K562 (cell line): ENCODE data around the gene CNN3. TPM values are rescaled to one million over a fixed set of nuclear protein-coding genes. Genes with fewer than 3 reads are reported as not detected.

ENCODE experiments used
- EP300 ChIP-seq: IDR thresholded peaks from 2 replicates; pipeline ENCODE4 v1.6.1; 2012; ENCODE audit warnings: low read length, improper control_type of control experiment
- RFX7 ChIP-seq: fragments of 250-450 bp; sonication (Bioruptor Pico); IDR thresholded peaks from 2 replicates; pipeline ENCODE4 v1.5.1; 2021; ENCODE audit warnings: mild to moderate bottlenecking
- ZNF696 ChIP-seq: fragments of 250-450 bp; sonication (Bioruptor Pico); conservative IDR thresholded peaks from 2 replicates; pipeline ENCODE4 v1.4.0; 2020; ENCODE audit warnings: mild to moderate bottlenecking, moderate library complexity
- polyA plus RNA-seq, 8 experiments: library from polyadenylated mRNA; depleted of rRNA in 4 of 8; stranded (reverse) in 5 of 8; unstranded in 3 of 8; fragments of >200 nt; fragmentation: Nextera tagmentation in 2 of 8; fragmentation: Illumina TruSeq in 1 of 8; extraction: Ambion mirVana in 2 of 8; extraction: Trizol in 1 of 8; gene quantifications; 2 replicates each; pipeline versions ENCODE4 v1.2.1 to v1.2.3, GENCODE V29; 2011 to 2014; ENCODE audit warnings: inconsistent platforms in 1 of 8, missing spikeins in 1 of 8
- total RNA-seq, 7 experiments: library from RNA; depleted of rRNA in 6 of 7; stranded (reverse); fragments of >200 nt in 6 of 7; fragmentation: Illumina TruSeq in 2 of 7; extraction: Trizol in 2 of 7; gene quantifications; 2 replicates each; pipeline versions ENCODE4 v1.2.1 to v1.2.3, GENCODE V29; 2011 to 2021; ENCODE audit warnings: low replicate concordance in 1 of 7
- TF ChIP-seq, protein P1 (sequence below): fragments of 450-650 bp; IDR thresholded peaks from 2 replicates; pipeline ENCODE4 v1.6.1; 2016; ENCODE audit warnings: low read depth
- TF ChIP-seq, protein P2 (sequence below): fragments of 200-600 bp; sonication (generic); IDR thresholded peaks from one replicate; pipeline ENCODE4 v1.6.1; 2012; ENCODE audit warnings: mild to moderate bottlenecking, low read depth, low read length, inconsistent platforms
- TF ChIP-seq, protein P3 (sequence below): fragments of 250-450 bp; sonication (Bioruptor Pico); IDR thresholded peaks from 2 replicates; pipeline ENCODE4 v1.8.0; 2022; ENCODE audit warnings: inconsistent platforms, mild to moderate bottlenecking, moderate library complexity, borderline replicate concordance

The CNN3 gene
- total and polyA plus RNA-seq, 9 of the 15 experiments (the other 6 are each of a cell fraction or from before 2014, with no cell fraction given): 0.06 to 0.62 (median 0.18) TPM; not detected in 4

DNA sequence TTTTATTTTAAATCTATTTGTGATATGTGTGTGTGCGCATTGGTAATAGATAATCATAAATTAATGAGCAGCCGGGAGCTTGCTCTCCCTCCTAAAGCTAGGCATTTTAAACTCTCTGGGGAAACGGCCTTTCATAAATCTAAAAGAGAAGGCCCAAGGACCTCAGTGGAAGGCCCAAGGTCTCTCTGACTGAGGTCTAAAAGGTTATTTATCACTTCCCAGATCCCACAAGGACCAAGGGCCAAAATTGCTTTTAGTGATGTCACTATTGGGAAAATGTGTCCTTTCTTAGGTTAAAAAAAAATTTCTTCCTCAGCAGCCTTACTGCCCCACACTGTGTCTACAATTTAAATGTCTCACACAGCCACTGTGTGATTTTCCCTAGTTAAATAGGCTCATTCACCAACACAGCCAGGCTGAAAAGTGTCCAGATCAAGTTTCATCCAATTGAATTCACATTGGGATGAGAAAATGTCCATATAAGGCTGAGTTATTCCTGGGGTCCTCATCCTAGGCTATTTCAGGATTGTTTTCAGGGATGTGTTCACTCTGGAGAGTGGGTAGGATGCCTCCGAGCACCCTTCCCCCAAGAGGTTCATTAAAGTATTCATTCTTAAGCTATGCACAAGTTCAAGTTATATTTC, 60.6 kb downstream of the CNN3 start (continued):
- TF ChIP-seq, protein P1, sequence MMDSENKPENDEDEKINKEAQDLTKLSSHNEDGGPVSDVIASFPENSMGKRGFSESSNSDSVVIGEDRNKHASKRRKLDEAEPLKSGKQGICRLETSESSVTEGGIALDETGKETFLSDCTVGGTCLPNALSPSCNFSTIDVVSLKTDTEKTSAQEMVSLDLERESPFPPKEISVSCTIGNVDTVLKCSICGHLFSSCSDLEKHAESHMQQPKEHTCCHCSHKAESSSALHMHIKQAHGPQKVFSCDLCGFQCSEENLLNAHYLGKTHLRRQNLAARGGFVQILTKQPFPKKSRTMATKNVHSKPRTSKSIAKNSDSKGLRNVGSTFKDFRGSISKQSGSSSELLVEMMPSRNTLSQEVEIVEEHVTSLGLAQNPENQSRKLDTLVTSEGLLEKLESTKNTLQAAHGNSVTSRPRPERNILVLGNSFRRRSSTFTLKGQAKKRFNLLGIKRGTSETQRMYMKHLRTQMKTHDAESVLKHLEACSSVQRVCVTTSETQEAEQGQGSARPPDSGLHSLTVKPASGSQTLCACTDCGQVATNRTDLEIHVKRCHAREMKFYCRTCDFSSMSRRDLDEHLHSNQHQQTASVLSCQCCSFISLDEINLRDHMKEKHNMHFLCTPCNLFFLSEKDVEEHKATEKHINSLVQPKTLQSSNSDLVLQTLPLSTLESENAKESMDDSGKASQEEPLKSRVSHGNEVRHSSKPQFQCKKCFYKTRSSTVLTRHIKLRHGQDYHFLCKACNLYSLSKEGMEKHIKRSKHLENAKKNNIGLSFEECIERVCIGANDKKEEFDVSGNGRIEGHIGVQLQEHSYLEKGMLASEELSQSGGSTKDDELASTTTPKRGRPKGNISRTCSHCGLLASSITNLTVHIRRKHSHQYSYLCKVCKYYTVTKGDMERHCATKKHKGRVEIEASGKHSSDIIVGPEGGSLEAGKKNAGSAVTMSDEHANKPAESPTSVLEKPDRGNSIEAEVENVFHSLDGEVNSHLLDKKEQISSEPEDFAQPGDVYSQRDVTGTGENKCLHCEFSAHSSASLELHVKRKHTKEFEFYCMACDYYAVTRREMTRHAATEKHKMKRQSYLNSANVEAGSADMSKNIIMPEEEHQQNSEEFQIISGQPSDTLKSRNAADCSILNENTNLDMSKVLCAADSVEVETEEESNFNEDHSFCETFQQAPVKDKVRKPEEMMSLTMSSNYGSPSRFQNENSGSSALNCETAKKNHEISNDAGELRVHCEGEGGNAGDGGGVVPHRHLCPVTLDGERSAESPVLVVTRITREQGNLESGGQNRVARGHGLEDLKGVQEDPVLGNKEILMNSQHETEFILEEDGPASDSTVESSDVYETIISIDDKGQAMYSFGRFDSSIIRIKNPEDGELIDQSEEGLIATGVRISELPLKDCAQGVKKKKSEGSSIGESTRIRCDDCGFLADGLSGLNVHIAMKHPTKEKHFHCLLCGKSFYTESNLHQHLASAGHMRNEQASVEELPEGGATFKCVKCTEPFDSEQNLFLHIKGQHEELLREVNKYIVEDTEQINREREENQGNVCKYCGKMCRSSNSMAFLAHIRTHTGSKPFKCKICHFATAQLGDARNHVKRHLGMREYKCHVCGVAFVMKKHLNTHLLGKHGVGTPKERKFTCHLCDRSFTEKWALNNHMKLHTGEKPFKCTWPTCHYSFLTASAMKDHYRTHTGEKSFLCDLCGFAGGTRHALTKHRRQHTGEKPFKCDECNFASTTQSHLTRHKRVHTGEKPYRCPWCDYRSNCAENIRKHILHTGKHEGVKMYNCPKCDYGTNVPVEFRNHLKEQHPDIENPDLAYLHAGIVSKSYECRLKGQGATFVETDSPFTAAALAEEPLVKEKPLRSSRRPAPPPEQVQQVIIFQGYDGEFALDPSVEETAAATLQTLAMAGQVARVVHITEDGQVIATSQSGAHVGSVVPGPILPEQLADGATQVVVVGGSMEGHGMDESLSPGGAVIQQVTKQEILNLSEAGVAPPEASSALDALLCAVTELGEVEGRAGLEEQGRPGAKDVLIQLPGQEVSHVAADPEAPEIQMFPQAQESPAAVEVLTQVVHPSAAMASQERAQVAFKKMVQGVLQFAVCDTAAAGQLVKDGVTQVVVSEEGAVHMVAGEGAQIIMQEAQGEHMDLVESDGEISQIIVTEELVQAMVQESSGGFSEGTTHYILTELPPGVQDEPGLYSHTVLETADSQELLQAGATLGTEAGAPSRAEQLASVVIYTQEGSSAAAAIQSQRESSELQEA: no peak
- no peak for TF ChIP-seq EP300
- TF ChIP-seq ZNF696 (CRISPR knock-in tag): no peak
- TF ChIP-seq RFX7 (CRISPR knock-in tag): no peak
- TF ChIP-seq, protein P2, sequence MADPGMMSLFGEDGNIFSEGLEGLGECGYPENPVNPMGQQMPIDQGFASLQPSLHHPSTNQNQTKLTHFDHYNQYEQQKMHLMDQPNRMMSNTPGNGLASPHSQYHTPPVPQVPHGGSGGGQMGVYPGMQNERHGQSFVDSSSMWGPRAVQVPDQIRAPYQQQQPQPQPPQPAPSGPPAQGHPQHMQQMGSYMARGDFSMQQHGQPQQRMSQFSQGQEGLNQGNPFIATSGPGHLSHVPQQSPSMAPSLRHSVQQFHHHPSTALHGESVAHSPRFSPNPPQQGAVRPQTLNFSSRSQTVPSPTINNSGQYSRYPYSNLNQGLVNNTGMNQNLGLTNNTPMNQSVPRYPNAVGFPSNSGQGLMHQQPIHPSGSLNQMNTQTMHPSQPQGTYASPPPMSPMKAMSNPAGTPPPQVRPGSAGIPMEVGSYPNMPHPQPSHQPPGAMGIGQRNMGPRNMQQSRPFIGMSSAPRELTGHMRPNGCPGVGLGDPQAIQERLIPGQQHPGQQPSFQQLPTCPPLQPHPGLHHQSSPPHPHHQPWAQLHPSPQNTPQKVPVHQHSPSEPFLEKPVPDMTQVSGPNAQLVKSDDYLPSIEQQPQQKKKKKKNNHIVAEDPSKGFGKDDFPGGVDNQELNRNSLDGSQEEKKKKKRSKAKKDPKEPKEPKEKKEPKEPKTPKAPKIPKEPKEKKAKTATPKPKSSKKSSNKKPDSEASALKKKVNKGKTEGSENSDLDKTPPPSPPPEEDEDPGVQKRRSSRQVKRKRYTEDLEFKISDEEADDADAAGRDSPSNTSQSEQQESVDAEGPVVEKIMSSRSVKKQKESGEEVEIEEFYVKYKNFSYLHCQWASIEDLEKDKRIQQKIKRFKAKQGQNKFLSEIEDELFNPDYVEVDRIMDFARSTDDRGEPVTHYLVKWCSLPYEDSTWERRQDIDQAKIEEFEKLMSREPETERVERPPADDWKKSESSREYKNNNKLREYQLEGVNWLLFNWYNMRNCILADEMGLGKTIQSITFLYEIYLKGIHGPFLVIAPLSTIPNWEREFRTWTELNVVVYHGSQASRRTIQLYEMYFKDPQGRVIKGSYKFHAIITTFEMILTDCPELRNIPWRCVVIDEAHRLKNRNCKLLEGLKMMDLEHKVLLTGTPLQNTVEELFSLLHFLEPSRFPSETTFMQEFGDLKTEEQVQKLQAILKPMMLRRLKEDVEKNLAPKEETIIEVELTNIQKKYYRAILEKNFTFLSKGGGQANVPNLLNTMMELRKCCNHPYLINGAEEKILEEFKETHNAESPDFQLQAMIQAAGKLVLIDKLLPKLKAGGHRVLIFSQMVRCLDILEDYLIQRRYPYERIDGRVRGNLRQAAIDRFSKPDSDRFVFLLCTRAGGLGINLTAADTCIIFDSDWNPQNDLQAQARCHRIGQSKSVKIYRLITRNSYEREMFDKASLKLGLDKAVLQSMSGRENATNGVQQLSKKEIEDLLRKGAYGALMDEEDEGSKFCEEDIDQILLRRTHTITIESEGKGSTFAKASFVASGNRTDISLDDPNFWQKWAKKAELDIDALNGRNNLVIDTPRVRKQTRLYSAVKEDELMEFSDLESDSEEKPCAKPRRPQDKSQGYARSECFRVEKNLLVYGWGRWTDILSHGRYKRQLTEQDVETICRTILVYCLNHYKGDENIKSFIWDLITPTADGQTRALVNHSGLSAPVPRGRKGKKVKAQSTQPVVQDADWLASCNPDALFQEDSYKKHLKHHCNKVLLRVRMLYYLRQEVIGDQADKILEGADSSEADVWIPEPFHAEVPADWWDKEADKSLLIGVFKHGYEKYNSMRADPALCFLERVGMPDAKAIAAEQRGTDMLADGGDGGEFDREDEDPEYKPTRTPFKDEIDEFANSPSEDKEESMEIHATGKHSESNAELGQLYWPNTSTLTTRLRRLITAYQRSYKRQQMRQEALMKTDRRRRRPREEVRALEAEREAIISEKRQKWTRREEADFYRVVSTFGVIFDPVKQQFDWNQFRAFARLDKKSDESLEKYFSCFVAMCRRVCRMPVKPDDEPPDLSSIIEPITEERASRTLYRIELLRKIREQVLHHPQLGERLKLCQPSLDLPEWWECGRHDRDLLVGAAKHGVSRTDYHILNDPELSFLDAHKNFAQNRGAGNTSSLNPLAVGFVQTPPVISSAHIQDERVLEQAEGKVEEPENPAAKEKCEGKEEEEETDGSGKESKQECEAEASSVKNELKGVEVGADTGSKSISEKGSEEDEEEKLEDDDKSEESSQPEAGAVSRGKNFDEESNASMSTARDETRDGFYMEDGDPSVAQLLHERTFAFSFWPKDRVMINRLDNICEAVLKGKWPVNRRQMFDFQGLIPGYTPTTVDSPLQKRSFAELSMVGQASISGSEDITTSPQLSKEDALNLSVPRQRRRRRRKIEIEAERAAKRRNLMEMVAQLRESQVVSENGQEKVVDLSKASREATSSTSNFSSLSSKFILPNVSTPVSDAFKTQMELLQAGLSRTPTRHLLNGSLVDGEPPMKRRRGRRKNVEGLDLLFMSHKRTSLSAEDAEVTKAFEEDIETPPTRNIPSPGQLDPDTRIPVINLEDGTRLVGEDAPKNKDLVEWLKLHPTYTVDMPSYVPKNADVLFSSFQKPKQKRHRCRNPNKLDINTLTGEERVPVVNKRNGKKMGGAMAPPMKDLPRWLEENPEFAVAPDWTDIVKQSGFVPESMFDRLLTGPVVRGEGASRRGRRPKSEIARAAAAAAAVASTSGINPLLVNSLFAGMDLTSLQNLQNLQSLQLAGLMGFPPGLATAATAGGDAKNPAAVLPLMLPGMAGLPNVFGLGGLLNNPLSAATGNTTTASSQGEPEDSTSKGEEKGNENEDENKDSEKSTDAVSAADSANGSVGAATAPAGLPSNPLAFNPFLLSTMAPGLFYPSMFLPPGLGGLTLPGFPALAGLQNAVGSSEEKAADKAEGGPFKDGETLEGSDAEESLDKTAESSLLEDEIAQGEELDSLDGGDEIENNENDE: no peak
- TF ChIP-seq, protein P3, sequence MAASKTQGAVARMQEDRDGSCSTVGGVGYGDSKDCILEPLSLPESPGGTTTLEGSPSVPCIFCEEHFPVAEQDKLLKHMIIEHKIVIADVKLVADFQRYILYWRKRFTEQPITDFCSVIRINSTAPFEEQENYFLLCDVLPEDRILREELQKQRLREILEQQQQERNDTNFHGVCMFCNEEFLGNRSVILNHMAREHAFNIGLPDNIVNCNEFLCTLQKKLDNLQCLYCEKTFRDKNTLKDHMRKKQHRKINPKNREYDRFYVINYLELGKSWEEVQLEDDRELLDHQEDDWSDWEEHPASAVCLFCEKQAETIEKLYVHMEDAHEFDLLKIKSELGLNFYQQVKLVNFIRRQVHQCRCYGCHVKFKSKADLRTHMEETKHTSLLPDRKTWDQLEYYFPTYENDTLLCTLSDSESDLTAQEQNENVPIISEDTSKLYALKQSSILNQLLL (CRISPR knock-in tag): no peak
